ENCODE results near the gene GPC3. TPM values are rescaled to one million over a fixed set of nuclear protein-coding genes. Genes with fewer than 3 reads are reported as not detected.

The GPC3 gene
- total RNA-seq, 4 donors from 2014 or later, result 4.9 to 10.9 (median 9.2) TPM

DNA sequence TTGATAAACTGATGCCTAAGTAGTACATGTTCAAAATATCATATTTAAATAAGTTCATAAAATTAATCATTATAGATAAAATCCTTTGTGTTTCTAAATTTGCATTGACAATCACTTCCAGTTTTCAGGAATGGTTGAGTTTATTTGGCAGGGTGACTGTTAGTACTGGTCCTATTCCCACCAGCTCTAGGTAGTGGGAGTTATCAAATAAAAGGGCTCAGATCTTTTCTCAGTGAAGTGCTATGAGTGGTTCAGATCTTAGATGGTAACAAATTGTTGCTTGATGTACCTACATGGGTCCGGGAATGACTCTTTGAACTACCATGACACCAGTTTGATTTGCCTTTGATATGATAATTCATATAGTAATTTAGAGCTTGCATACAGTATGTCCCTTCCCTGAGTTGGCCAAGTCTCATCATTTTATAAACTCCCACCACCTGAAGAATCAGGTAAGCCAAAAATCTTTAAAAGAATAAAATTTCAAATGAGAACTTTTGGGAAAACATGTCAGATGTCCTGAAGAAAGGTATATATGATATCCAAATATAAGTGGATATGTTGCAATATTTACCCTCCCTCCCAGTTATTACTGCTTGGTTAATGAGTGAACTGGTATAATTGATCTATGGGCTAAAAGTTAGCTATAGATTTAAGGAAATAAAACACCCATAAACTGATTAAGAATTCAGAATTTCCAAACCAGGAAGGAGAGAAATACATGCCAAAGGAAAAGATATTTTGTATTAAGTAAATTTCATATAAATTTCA is 28.6 kb downstream of the GPC3 start:
- Histone ChIP-seq H3K4me1 (no peaks in the 10 kb centered on the region), H3K4me3 (no peak overlapping the region), H3K9me3 (no peaks in the 10 kb centered on the region), H3K27me3 (no peaks in the 10 kb centered on the region), H3K36me3 (no peaks in the 10 kb centered on the region), H3K27ac (no peak overlapping the region)
- DNase-seq (ENCODE audit: low spot score in 2 of 2), result no peak
- 86% methylated on average over 1 of the region's 1 CpG for WGBS
- no peak for TF ChIP-seq POLR2AphosphoS5 (IDR thresholded peaks at IDR 0.05)
- TF ChIP-seq, protein P1, sequence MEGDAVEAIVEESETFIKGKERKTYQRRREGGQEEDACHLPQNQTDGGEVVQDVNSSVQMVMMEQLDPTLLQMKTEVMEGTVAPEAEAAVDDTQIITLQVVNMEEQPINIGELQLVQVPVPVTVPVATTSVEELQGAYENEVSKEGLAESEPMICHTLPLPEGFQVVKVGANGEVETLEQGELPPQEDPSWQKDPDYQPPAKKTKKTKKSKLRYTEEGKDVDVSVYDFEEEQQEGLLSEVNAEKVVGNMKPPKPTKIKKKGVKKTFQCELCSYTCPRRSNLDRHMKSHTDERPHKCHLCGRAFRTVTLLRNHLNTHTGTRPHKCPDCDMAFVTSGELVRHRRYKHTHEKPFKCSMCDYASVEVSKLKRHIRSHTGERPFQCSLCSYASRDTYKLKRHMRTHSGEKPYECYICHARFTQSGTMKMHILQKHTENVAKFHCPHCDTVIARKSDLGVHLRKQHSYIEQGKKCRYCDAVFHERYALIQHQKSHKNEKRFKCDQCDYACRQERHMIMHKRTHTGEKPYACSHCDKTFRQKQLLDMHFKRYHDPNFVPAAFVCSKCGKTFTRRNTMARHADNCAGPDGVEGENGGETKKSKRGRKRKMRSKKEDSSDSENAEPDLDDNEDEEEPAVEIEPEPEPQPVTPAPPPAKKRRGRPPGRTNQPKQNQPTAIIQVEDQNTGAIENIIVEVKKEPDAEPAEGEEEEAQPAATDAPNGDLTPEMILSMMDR (IDR thresholded peaks at IDR 0.05), result no peak
- TF ChIP-seq POLR2A (IDR thresholded peaks at IDR 0.05), result no peak
- TF ChIP-seq EP300 (IDR thresholded peaks at IDR 0.05), result no peak

DNA sequence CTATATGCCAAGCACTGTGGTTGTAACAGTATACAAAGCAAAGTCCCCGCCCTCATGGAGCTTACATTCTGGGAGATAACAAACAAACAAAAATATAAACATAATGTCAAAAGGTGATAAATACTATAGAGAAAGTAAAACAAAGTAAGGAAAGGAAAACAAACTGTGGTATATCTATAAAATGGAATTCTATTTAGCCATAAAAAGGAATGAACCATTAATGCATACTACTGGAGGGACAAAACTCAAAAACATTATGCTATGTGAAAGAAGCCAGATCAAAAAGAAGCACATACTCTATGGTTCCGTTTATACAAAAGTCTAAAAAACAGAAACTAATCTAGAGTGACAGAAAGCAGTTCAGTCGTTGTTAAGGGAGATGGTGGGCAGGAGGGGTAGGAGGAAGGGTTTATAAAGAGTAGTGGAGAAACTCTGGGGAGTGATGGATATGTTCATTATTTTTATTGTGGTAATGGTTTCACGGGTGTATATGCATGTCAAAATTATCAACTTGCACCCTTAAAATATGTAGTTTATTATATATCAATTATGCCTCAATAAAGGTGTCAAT is 31.5 kb downstream of the GPC3 start:
- Histone ChIP-seq H3K27ac (no peak overlapping the region), H3K4me3 (no peak overlapping the region), H3K36me3 (no peaks in the 10 kb centered on the region), H3K27me3 (no peaks in the 10 kb centered on the region), H3K4me1 (no peaks in the 10 kb centered on the region), H3K9me3 (no peaks in the 10 kb centered on the region)
- TF ChIP-seq, protein P1 (IDR thresholded peaks at IDR 0.05), result no peak
- TF ChIP-seq POLR2A (IDR thresholded peaks at IDR 0.05), result no peak
- no peak for TF ChIP-seq POLR2AphosphoS5 (IDR thresholded peaks at IDR 0.05)
- TF ChIP-seq EP300 (IDR thresholded peaks at IDR 0.05), result no peak
- 87% methylated on average over 4 of the region's 4 CpGs for WGBS
- no peak for DNase-seq (ENCODE audit: low spot score in 2 of 2)

DNA sequence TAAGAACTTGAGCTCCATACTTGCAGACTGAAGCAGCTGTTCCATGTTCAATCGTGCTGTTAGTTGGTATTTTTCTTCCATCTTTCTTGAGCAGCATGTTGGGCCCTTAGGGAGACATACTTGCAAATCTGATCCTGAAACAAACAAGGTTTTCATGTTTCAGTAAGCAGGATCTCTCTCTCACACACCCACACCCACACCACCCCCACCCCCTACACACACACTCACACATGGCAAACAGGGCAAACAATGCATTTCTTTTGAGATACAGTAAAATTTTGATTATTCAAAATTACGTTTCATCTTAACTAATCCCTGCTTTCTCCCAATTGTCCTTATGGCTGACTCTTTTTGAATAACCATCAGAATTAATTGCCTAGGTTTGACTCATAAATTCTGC is 32.3 kb downstream of the GPC3 start:
- no peak overlapping the region for H3K27ac ChIP-seq
- H3K36me3 ChIP-seq, result no peaks in the 10 kb centered on the region
- 63% methylated on average over 2 of the region's 2 CpGs for WGBS
- no peaks in the 10 kb centered on the region for H3K4me1 ChIP-seq
- H3K4me3 ChIP-seq, result no peak overlapping the region
- H3K9me3 ChIP-seq, result no peaks in the 10 kb centered on the region
- no peak for DNase-seq (ENCODE audit: low spot score in 2 of 2)
- TF ChIP-seq, protein P1 (IDR thresholded peaks at IDR 0.05), result no peak
- TF ChIP-seq POLR2A (IDR thresholded peaks at IDR 0.05), result no peak
- no peak for TF ChIP-seq POLR2AphosphoS5 (IDR thresholded peaks at IDR 0.05)
- no peak for TF ChIP-seq EP300 (IDR thresholded peaks at IDR 0.05)
- H3K27me3 ChIP-seq, result no peaks in the 10 kb centered on the region

DNA sequence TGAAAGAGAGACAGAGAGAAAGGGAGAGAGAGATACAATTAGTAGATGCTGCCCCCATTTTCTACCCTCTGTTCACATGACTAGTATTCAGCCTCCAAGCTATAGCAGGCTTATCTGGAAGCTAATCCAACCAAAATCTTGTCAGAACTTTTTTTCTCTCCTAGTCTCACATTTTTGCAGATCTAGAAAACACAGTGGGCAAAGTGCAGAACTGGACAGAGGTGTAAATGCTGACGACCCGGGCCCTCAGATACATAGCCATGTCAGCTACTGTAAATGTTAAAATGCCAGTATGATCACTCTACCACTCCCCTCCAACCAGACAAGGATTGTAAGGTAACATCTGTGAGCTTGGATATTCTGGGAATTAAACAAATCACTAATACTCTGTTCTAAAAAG is 34.3 kb downstream of the GPC3 start:
- Histone ChIP-seq H3K27me3 (no peaks in the 10 kb centered on the region), H3K4me1 (no peaks in the 10 kb centered on the region), H3K27ac (no peak overlapping the region), H3K36me3 (no peaks in the 10 kb centered on the region), H3K9me3 (no peaks in the 10 kb centered on the region), H3K4me3 (no peak overlapping the region)
- TF ChIP-seq POLR2A (IDR thresholded peaks at IDR 0.05), result no peak
- TF ChIP-seq EP300 (IDR thresholded peaks at IDR 0.05), result no peak
- 70% methylated on average over 2 of the region's 2 CpGs for WGBS
- no peak for DNase-seq (ENCODE audit: low spot score in 2 of 2)

DNA sequence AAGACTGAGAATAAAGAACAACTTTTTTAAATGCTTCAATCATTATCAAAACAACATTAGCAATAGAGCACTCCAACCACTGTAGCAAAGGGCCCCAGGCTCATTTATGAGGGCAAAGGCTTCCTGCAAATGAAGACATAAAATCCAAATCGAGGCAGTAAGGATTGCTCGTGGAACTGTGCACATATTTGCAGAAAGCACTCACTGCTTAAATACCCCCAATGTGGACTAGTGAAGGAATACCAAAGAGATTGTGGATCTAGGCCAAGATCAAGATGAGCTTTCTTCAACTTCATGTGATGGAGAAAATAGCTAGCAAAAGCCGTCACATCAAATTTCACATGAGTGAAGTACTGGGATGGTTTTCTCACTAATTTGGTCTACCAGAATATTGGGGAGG is 35.2 kb downstream of the GPC3 start:
- Histone ChIP-seq H3K9me3 (no peaks in the 10 kb centered on the region), H3K27me3 (no peaks in the 10 kb centered on the region), H3K4me1 (no peaks in the 10 kb centered on the region), H3K36me3 (no peaks in the 10 kb centered on the region), H3K27ac (no peak overlapping the region), H3K4me3 (no peak overlapping the region)
- TF ChIP-seq EP300 (IDR thresholded peaks at IDR 0.05) (no peak), POLR2AphosphoS5 (IDR thresholded peaks at IDR 0.05) (no peak), POLR2A (IDR thresholded peaks at IDR 0.05) (no peak)
- TF ChIP-seq, protein P1 (IDR thresholded peaks at IDR 0.05), result no peak
- WGBS, result 73% methylated on average over 3 of the region's 3 CpGs
- DNase-seq (ENCODE audit: low spot score in 2 of 2), result no peak

All from suprapubic skin (tissue), 4 donors.